Cardiac muscle cell (in vitro differentiated cells and primary cell): Measurements from ENCODE around the gene HIGD2A. TPM values are rescaled to one million over a fixed set of nuclear protein-coding genes. Genes with fewer than 3 reads are reported as not detected.
"Not testable (repeated sequence)": the region's sequence is repeated elsewhere in the genome, so short reads cannot be mapped to it uniquely, and the experiment has no call there.

Experiments
- DNase-seq, 2 donors: peaks; one replicate each; pipeline versions ENCODE4 v3.0.0 to v3.0.0-alpha.2; 2010 to 2017; ENCODE audit warnings: low read depth in 1 of 2, low spot score in 1 of 2
- H3K27ac ChIP-seq: fragments of 200-600 bp; sonication (generic); 2 replicates; pipeline ENCODE4 v1.5.1; 2016
- H3K27me3 ChIP-seq: fragments of 200-600 bp; sonication (generic); 2 replicates; pipeline ENCODE4 v1.6.0; 2016; ENCODE audit warnings: control low read depth
- H3K36me3 ChIP-seq: fragments of 200-600 bp; sonication (generic); 2 replicates; pipeline ENCODE4 v1.5.1; 2016; ENCODE audit warnings: control low read depth
- H3K4me1 ChIP-seq: fragments of 200-600 bp; sonication (generic); 2 replicates; pipeline ENCODE4 v1.8.1; 2017; ENCODE audit warnings: low read depth, mild to moderate bottlenecking, mixed run types
- H3K4me3 ChIP-seq: fragments of 200-600 bp; sonication (generic); 2 replicates; pipeline ENCODE4 v1.5.1; 2016; ENCODE audit warnings: mild to moderate bottlenecking
- H3K9me3 ChIP-seq: fragments of 200-600 bp; sonication (generic); 2 replicates; pipeline ENCODE4 v1.5.1; 2017; ENCODE audit warnings: low read depth, mild to moderate bottlenecking, control low read depth
- polyA plus RNA-seq: library from polyadenylated mRNA; unstranded; fragments of >200 nt; fragmentation: Nextera tagmentation; extraction: Ambion mirVana; gene quantifications from 2 replicates; pipeline ENCODE4 v1.2.1, GENCODE V29; 2016
- total RNA-seq: library from RNA; depleted of rRNA; stranded (reverse); fragments of >200 nt; gene quantifications from 2 replicates; pipeline ENCODE4 v1.2.3, GENCODE V29; 2016
- TF ChIP-seq, protein P1 (sequence below): IDR thresholded peaks from 2 replicates; pipeline ENCODE4 v1.5.1; 2012; ENCODE audit warnings: low read depth, mild to moderate bottlenecking, low read length

The HIGD2A gene
- total and polyA plus RNA-seq, 2 experiments from 2014 or later, result 203 to 388 TPM

DNA sequence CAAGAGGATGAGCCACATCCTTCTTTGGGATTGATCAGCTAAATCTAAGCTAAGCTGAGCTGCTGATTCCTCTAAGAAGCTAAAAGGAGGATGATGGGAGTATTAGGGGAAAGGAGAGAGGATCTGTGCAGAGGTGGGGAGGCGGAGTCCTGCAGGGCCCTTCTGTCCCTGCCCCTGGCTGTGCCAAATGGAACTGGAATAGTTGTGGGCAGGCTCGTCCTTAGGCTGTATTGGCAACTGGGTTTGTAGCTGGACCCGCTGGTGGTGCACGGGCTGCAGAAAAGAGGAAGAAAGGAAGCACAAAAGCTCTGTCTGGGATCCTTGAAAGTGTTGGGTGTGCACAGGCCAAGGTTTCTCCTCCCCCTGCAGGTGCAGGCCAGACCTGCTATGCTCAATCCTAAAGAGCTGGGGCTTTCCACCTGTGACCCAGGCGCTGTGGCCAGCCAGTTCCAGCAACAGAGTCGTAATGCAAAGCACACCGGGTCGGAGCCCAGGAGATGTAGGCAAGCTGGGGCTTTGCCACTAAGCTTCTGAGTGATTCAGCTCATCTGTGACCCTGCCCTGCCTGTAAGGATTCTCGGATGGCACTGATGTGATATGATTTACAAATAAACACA, 18.0 kb downstream of the HIGD2A start:
- H3K27me3 ChIP-seq, result no peaks in the 10 kb centered on the region
- no peaks in the 10 kb centered on the region for H3K36me3 ChIP-seq
- no peak overlapping the region for H3K27ac ChIP-seq
- DNase-seq, result no peak
- TF ChIP-seq, protein P1, sequence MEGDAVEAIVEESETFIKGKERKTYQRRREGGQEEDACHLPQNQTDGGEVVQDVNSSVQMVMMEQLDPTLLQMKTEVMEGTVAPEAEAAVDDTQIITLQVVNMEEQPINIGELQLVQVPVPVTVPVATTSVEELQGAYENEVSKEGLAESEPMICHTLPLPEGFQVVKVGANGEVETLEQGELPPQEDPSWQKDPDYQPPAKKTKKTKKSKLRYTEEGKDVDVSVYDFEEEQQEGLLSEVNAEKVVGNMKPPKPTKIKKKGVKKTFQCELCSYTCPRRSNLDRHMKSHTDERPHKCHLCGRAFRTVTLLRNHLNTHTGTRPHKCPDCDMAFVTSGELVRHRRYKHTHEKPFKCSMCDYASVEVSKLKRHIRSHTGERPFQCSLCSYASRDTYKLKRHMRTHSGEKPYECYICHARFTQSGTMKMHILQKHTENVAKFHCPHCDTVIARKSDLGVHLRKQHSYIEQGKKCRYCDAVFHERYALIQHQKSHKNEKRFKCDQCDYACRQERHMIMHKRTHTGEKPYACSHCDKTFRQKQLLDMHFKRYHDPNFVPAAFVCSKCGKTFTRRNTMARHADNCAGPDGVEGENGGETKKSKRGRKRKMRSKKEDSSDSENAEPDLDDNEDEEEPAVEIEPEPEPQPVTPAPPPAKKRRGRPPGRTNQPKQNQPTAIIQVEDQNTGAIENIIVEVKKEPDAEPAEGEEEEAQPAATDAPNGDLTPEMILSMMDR, result no peak
- peaks cover 5% of the 10 kb centered on the region for H3K4me1 ChIP-seq
- no peak overlapping the region for H3K4me3 ChIP-seq
- H3K9me3 ChIP-seq, result no peaks in the 10 kb centered on the region

GRCh38 chr5:176407456-176408251, 19.1 kb downstream of the HIGD2A start:
- no peak for DNase-seq
- H3K27ac ChIP-seq, result no peak overlapping the region
- no peaks in the 10 kb centered on the region for H3K36me3 ChIP-seq
- no peak overlapping the region for H3K4me3 ChIP-seq
- TF ChIP-seq, protein P1, result no peak
- no peaks in the 10 kb centered on the region for H3K27me3 ChIP-seq
- H3K9me3 ChIP-seq, result no peaks in the 10 kb centered on the region
- H3K4me1 ChIP-seq, result no peaks in the 10 kb centered on the region

GRCh38 chr5:176408252-176408573, 19.7 kb downstream of the HIGD2A start:
- not testable (repeated sequence) for DNase-seq, H3K9me3 ChIP-seq, H3K36me3 ChIP-seq

DNA sequence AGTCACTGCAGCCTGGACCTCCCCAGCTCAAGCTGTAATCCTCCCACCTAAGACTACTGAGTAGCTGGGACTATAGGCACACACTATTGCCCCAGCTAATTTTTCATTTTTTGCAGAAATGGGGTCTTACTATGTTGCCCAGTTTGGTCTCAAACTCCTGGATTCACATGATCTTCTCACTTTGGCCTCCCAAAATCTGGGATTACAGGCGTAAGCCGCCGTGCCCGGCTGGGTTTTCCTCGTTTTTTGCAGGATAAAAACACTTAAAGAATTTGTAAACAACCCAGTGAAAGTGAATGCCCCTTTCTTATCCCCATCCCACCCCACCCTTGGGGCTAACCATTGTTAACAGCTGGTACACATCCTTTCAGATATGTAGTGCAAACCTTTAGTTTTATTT, 20.0 kb downstream of the HIGD2A start:
- no peak overlapping the region for H3K27ac ChIP-seq
- H3K4me3 ChIP-seq, result no peak overlapping the region
- no peak for DNase-seq
- H3K27me3 ChIP-seq, result no peaks in the 10 kb centered on the region
- no peaks in the 10 kb centered on the region for H3K9me3 ChIP-seq
- H3K36me3 ChIP-seq, result no peaks in the 10 kb centered on the region
- no peaks in the 10 kb centered on the region for H3K4me1 ChIP-seq
- TF ChIP-seq, protein P1, result no peak

More at GRCh38 chr5:176408252-176408573, 19.7 kb downstream of the HIGD2A start:
- not testable (repeated sequence) for H3K27ac ChIP-seq, H3K4me1 ChIP-seq, H3K27me3 ChIP-seq, H3K4me3 ChIP-seq

DNA sequence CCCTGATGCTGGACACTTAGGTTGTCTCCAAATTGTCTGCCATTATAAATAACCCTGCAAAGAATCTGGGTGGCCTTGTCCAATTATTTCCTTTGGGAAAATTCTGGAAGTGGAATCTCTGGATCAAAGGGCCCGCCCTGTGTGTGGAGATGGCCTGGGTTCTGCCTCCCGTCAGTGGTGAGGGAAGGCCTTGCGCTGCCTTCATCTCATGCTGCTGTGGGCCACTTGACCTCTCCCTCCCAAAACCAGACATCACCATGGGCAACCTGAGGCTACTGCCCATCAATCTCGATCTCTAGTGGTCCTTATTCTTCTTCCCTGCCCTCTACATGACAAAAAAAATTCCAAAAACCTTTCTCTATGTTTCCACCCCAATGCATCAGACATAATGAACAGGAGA, 21.2 kb downstream of the HIGD2A start:
- H3K27ac ChIP-seq, result no peak overlapping the region

More for the DNA sequence above, 21.2 kb downstream of the HIGD2A start:
- peaks cover under 1% of the 10 kb centered on the region for H3K4me1 ChIP-seq
- no peak overlapping the region for H3K4me3 ChIP-seq
- no peaks in the 10 kb centered on the region for H3K36me3 ChIP-seq
- H3K9me3 ChIP-seq, result no peaks in the 10 kb centered on the region
- TF ChIP-seq, protein P1, result no peak
- no peaks in the 10 kb centered on the region for H3K27me3 ChIP-seq
- DNase-seq, result no peak
